ENCODE measurements around the gene INSYN1.
"Not testable (repeated sequence)": the region's sequence is repeated elsewhere in the genome, so short reads cannot be mapped to it uniquely, and the experiment has no call there.

INSYN1 gene

DNA sequence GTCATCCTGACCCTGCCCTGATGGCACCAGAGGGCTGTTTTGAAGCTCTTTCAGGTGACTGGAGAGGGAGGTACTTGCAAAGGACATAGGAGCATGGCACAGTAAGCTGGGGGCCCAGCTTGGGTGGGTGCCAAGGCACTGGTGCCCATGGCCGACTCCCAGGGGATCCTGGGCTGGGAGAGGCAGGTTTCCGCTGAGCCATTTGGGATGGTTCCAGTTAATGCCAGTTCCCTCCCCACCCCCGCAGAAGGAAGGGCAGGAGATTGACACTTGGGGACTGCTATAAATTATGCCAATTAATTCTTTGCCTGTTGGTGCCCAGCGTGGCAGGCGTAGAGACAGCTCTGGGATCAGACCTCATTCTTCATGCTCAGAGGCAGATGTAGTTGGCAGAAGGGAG lies 42.8 kb downstream of the INSYN1 start:
- DNase-seq: no peak

- no peak for DNase-seq
Measured at GRCh38 chr15:73709686-73710085, 43.5 kb downstream of the INSYN1 start.

DNA sequence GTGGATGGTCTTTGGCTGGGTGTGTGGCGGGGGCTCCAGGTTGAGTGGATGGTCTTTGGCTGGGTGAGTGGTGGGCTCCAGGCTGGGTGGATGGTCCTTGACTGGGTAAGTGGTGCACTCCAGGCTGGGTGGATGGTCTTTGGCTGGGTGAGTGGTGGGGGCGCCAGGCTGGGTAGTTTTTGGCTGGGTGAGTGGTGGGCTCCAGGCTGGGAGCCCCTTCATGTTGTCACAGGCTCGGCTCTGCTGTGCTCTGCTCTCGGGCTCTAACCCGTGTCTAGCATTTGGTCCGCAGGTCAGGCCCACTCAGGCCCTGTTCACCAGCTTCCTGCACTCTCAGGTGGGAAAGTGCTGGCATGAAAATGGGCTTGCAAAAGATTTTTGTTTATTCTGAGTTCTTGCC lies 43.9 kb downstream of the INSYN1 start:
- no peak for DNase-seq

GRCh38 chr15:73708691-73709090 lies 44.5 kb downstream of the INSYN1 start:
- no peak for DNase-seq

DNA sequence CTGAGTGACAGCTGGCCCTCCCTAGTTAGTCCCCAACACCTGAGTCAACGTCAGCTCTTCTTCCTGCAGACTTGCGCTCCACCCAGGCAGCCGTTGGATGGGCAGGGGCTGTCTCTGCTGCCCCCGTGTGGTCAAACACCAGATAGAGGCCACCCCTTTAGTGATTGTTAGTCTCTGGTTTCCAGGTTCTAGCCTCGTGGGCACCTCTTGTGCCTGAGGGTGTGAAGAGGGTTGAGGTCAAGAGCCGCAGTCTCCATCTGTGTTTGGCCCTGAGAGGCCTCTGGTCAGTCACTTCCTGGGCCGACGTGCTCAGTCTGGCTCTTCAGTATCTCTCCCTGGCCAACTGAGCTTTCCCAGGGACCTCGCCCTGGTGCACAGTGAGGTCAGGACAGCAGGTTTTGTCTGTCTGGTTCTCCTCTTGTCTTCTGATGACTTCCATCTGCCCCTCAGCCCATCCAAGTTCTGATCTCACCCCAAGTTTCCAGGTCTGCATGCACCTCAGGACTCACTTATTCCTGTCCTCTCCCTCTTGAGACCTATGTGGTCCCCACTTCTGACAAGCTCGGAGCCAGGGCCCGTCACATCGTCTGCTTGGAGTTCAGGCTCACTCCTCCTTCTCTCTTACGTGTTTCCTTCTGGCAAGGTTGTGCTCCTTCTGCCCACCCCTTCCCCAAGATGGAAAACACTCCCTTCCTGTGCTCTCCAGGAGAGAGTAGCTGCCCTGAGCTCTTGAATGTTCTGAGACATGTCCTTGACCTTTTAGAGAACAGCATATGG lies 48.1 kb downstream of the INSYN1 start:
- peak; percentile 11 for DNase-seq

DNA sequence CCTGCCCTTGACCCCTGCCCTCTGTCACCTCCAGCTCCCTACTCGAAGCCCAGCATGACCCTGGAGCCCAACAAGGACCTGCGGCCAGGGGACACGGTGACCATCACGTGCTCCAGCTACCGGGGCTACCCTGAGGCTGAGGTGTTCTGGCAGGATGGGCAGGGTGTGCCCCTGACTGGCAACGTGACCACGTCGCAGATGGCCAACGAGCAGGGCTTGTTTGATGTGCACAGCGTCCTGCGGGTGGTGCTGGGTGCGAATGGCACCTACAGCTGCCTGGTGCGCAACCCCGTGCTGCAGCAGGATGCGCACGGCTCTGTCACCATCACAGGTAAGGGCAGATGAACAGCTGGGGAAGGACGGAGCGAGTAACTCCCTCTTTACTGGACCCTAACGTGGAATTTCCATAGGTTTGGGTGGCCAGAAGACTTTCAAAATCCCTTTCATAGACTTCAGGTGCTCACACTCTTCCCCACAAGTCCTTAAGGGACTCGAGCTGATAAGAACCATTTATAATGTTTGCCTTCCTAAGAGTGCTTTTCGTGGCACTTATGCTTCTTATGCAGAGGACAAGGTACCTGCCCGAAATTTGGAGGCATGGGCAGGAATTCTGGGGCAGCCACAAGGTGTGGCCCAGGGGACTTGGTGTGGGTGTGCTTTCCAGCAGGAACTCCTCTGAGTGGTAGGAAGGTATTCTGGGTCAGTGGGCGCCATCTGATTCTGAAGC lies 48.8 kb downstream of the INSYN1 start:
- DNase-seq: not testable (repeated sequence)

- not testable (repeated sequence) for DNase-seq
Measured at GRCh38 chr15:73703601-73704000, 49.5 kb downstream of the INSYN1 start.

DNA sequence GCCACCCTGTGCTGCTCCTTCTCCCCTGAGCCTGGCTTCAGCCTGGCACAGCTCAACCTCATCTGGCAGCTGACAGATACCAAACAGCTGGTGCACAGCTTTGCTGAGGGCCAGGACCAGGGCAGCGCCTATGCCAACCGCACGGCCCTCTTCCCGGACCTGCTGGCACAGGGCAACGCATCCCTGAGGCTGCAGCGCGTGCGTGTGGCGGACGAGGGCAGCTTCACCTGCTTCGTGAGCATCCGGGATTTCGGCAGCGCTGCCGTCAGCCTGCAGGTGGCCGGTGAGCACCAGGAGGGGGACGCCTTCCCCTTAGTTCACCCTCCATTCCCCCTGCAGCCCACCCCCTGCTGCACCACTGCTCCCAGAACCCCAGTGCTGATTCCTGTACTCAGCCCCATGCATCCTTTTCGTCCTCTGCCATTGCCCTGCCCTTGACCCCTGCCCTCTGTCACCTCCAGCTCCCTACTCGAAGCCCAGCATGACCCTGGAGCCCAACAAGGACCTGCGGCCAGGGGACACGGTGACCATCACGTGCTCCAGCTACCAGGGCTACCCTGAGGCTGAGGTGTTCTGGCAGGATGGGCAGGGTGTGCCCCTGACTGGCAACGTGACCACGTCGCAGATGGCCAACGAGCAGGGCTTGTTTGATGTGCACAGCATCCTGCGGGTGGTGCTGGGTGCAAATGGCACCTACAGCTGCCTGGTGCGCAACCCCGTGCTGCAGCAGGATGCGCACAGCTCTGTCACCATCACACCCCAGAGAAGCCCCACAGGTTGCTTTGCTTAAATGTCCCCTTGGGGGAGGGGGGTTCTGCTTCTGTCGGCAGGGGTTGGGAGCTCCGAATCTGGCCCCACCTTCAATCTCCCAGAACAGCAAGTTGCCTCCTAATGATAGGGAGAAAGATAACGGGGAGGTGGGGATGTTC lies 50.6 kb downstream of the INSYN1 start:
- DNase-seq: not testable (repeated sequence)

- peak; percentile 65 for DNase-seq
Measured at GRCh38 chr15:73700041-73700842, 52.9 kb downstream of the INSYN1 start.

- no peak for DNase-seq
Measured at GRCh38 chr15:73699249-73700040, 53.7 kb downstream of the INSYN1 start.

DNA sequence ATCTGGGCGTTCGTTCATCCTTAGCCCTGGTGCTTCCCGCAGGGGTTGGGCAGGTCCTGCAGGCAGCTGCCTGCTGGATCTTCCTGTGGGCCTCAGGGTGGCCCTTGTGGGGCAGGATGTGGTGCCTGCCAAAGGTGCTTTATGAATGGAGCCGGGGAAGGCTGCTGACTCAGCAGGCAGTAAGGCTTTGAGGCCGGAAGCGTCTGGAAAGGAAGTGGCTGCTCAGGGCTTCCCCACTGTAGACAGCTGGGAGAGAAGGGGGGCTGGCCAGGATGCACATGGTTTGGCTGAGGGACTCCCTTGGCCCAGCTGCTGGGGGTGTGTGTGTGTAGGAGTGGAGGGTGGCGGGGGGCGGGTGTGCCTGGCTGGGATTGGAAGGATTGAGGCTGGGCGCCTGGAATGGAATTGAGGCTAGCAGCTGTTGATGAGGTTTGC lies 56.1 kb downstream of the INSYN1 start:
- peak; percentile 55 for DNase-seq

- DNase-seq: no peak
Measured at GRCh38 chr15:73696641-73697001, 56.5 kb downstream of the INSYN1 start.

DNA sequence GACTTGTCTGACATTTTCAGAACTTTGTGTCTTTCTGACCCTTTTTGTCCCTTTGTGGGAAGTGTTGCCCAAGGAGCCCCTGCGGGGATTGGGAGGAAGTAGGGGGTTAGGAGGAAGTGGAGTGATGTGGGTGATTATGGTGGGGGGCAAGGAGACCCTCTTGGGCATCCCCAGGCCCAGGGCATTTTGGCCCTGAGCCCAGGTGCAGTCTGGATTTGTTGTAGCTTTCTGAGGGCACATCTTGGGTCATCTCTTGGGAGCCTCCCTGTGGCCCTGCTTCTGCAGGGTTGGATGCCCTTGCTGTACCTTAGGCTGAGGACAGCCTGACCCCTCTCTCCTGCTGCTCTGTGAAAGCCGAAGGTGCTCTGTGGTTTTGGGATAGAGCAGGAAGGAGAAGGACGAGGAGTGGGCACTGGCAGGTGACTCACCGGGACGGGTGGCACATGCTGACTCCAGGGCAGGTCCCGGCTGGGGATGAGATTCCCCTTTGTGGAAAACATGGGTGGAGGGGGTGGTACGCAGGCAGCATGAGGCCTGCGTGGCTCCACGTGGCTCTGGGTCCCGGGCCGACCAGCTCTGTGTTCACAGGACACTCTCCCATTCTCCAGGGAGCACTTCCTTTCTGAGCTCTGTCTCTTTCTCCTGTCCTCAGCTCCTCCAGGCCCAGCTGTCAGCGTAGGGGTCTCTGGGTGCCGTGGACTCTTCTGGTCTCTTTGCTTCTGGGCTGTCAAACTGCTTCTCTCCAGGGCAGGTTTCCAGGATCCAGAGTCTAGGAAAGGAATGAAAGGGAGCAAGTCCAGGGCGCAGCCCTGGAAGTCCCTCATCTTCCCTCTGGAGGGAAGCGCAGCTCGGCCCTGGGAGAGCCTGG lies 57.1 kb downstream of the INSYN1 start:
- no peak for DNase-seq

- no peak for DNase-seq
Measured at GRCh38 chr15:73694419-73694818, 58.7 kb downstream of the INSYN1 start.

DNA sequence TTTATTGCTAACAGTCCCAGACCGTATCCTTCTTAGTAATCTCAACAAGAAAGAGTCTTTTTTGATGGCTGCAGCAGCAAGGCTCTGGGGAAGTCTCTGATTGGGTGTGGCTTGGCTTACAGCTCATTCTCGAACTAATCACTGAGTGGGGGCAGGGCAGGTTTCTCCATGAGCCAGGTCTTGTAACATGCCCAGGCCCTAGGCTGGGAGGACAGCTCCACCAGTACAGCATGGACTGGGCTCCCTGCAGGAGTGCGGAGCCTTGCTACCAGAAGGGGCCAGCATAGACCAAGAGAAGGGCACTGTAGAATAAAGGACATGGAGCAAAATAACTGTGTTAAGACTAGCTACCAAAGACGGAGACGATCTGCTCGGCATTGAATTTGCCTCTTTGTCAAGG lies 61.8 kb downstream of the INSYN1 start:
- no peak for DNase-seq

- no peak for DNase-seq
Measured at GRCh38 chr15:73688455-73688854, 64.7 kb downstream of the INSYN1 start.

DNA sequence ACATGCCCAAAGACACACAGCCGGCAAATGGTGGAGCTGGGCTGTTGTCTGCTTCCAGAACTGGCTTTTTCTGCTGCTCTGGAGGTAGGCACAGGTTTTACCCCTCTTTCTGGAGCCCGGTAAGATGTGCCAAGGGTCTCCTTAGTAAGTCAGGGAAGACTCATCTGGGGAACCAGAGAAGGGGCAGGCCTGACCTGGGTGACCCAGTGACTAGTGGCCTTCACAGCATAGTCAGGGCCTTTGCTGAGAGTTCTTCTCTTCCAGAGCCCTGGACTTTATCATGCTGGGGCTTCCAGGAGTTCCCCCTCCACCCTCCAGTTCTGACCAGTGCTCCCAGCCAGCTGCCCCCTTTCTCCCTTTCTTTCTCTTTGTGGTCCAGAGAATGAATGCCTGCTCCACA lies 65.8 kb downstream of the INSYN1 start:
- no peak for DNase-seq

DNA sequence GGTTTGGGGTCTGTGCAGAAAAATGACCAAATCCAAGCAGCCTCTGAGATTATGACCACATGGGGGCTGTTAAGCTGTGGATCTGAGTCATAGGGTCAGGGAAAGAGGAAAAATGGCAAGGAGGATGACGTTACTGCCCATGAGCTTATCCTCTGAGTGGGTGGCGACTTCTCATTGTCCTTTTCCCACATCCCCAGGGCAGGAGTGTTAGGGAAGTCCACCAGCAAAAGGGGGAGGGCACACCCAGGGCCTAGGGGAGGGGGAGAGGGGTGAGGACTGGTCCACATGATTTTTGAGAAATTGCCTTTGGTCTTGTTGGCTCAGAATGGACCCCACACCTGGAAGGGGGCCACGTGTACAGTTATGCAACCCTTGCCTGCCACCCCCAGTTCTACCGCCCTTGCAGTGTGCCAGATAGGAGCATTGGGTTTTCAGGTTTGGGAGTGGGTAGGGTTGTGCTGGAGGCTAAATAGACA lies 66.3 kb downstream of the INSYN1 start:
- no peak for DNase-seq

GRCh38 chr15:73685981-73686380 lies 67.2 kb downstream of the INSYN1 start:
- no peak for DNase-seq

Measured in NCI-H1092 (cell line).